NCI-H1930 (cell line): ENCODE measurements around the gene KRTAP2-2.
A peak's percentile ranks its signal among the peaks of the same experiment; 100 is the strongest.
"Not testable (repeated sequence)": the region's sequence is repeated elsewhere in the genome, so short reads cannot be mapped to it uniquely, and the experiment has no call there.

Experiments used
- DNase-seq, 2 experiments: peaks; one replicate each; lab custom pipeline; 2025; lab: John Stamatoyannopoulos, UW

Gene KRTAP2-2

GRCh38 chr17:41064301-41064700, 9.3 kb upstream of the KRTAP2-2 start:
- no peak for DNase-seq

GRCh38 chr17:41063449-41063848, 8.4 kb upstream of the KRTAP2-2 start:
- no peak for DNase-seq

- DNase-seq, result no peak
These were observed 6.9 kb upstream of the KRTAP2-2 start for GRCh38 chr17:41061964-41062363.

- no peak for DNase-seq
These were observed 5.1 kb upstream of the KRTAP2-2 start, which contains the start of gene KRTAP2-3 for GRCh38 chr17:41060052-41060604. Gene KRTAP2-3 (minus strand): TSS chr17:41060114. CDS start chr17:41060050, 64 bp downstream.

GRCh38 chr17:41059276-41060051, 4.4 kb upstream of the KRTAP2-2 start:
- not testable (repeated sequence) for DNase-seq

GRCh38 chr17:41058741-41059140, 3.7 kb upstream of the KRTAP2-2 start:
- no peak for DNase-seq

GRCh38 chr17:41057547-41057946, 2.5 kb upstream of the KRTAP2-2 start:
- DNase-seq, result no peak

- DNase-seq, result not testable (repeated sequence)
These were observed 474 bp downstream of the KRTAP2-2 start for GRCh38 chr17:41054556-41054955.

GRCh38 chr17:41054025-41054424, 1.0 kb downstream of the KRTAP2-2 start:
- DNase-seq, result no peak

GRCh38 chr17:41052566-41052965, 2.5 kb downstream of the KRTAP2-2 start:
- DNase-seq, result no peak

- no peak for DNase-seq
These were observed 5.9 kb downstream of the KRTAP2-2 start for GRCh38 chr17:41049110-41049509.

- DNase-seq, result no peak
These were observed 6.6 kb downstream of the KRTAP2-2 start for GRCh38 chr17:41048441-41048840.

GRCh38 chr17:41046735-41047465, 8.1 kb downstream of the KRTAP2-2 start, which contains the start of gene KRTAP2-1:
Gene KRTAP2-1 (minus strand): TSS chr17:41047316. CDS start chr17:41047267, 49 bp downstream.
- not testable (repeated sequence) for DNase-seq

- no peak for DNase-seq
These were observed 12.1 kb downstream of the KRTAP2-2 start for GRCh38 chr17:41042953-41043352.

- not testable (repeated sequence) for DNase-seq
These were observed 14.1 kb downstream of the KRTAP2-2 start, which contains the start of gene KRTAP1-1 for GRCh38 chr17:41040783-41041571. Gene KRTAP1-1 (minus strand): TSS chr17:41041450. CDS start chr17:41041397, 53 bp downstream.

- no peak for DNase-seq
These were observed 17.1 kb downstream of the KRTAP2-2 start for GRCh38 chr17:41037853-41038350.

GRCh38 chr17:41034346-41034935, 20.6 kb downstream of the KRTAP2-2 start, which contains the start of gene KRTAP1-3:
Gene KRTAP1-3 (minus strand): TSS chr17:41034874. CDS start chr17:41034821, 53 bp downstream.
- peak; percentile 6 to 20 for DNase-seq

GRCh38 chr17:41029633-41030245, 25.3 kb downstream of the KRTAP2-2 start, which contains the start of gene KRTAP1-4:
Gene KRTAP1-4 (minus strand): TSS chr17:41030195. CDS start chr17:41030078, 117 bp downstream.
- DNase-seq, result no peak

GRCh38 chr17:41026715-41027471, 28.1 kb downstream of the KRTAP2-2 start, which contains the start of gene KRTAP1-5:
Gene KRTAP1-5 (minus strand): TSS chr17:41027208. CDS start chr17:41027155, 53 bp downstream.
- DNase-seq, result no peak
